MM.1S (cell line): Measurements from ENCODE around the gene MED16.

Source experiments
- DNase-seq: peaks from one replicate; pipeline ENCODE4 v3.0.0-alpha.2; 2015
- H2AFZ ChIP-seq: fragments of 300-600 bp; sonication (generic); 2 replicates; pipeline ENCODE4 v1.6.0; 2016; ENCODE audit warnings: antibody characterized with exemption, low read length
- H3F3A ChIP-seq: fragments of 300-600 bp; sonication (generic); 2 replicates; pipeline ENCODE4 v1.6.1; 2016; ENCODE audit warnings: mild to moderate bottlenecking, antibody characterized with exemption, low read length, moderate library complexity, mixed read lengths; ENCODE audit not compliant: insufficient read depth
- H3K27ac ChIP-seq: fragments of 300-600 bp; sonication (generic); 2 replicates; pipeline ENCODE4 v1.5.1; 2016; ENCODE audit warnings: mild to moderate bottlenecking, low read length
- H3K27me3 ChIP-seq: fragments of 300-600 bp; sonication (generic); replicated peaks from 2 replicates; pipeline ENCODE4 v1.6.0; 2016; ENCODE audit warnings: low read length; ENCODE audit not compliant: insufficient read depth
- H3K36me3 ChIP-seq: fragments of 300-600 bp; sonication (generic); replicated peaks from 2 replicates; pipeline ENCODE4 v1.6.1; 2016; ENCODE audit warnings: mild to moderate bottlenecking, low read length, mixed read lengths; ENCODE audit not compliant: insufficient read depth
- H3K4me1 ChIP-seq: fragments of 300-600 bp; sonication (generic); 2 replicates; pipeline ENCODE4 v1.6.1; 2016; ENCODE audit warnings: low read length, mixed read lengths
- H3K4me2 ChIP-seq: fragments of 300-600 bp; sonication (generic); 2 replicates; pipeline ENCODE4 v1.6.0; 2016; ENCODE audit warnings: low read depth, low read length
- H3K4me3 ChIP-seq: fragments of 300-600 bp; sonication (generic); 2 replicates; pipeline ENCODE4 v1.5.1; 2016; ENCODE audit warnings: low read length, mixed read lengths
- H3K79me2 ChIP-seq: fragments of 300-600 bp; sonication (generic); 2 replicates; pipeline ENCODE4 v1.6.1; 2016; ENCODE audit warnings: mixed run types, low read length, mixed read lengths
- H3K9ac ChIP-seq: fragments of 300-600 bp; sonication (generic); 2 replicates; pipeline ENCODE4 v1.6.1; 2016; ENCODE audit warnings: low read length, mixed read lengths
- H3K9me2 ChIP-seq: fragments of 300-600 bp; sonication (generic); replicated peaks from 2 replicates; pipeline ENCODE4 v1.6.1; 2016; ENCODE audit warnings: mild to moderate bottlenecking, low read length, mixed read lengths; ENCODE audit not compliant: insufficient read depth
- H3K9me3 ChIP-seq: fragments of 300-600 bp; sonication (generic); replicated peaks from 2 replicates; pipeline ENCODE4 v1.6.1; 2016; ENCODE audit warnings: mild to moderate bottlenecking, low read length, mixed read lengths; ENCODE audit not compliant: insufficient read depth
- H4K20me1 ChIP-seq: fragments of 300-600 bp; sonication (generic); 2 replicates; pipeline ENCODE4 v1.6.1; 2016; ENCODE audit warnings: mild to moderate bottlenecking, low read length, moderate library complexity, mixed read lengths; ENCODE audit not compliant: insufficient read depth
- CTCF ChIP-seq: fragments of 300-600 bp; sonication (generic); IDR thresholded peaks from 2 replicates; pipeline ENCODE4 v1.5.1; 2016; ENCODE audit warnings: antibody characterized with exemption, low read length, mixed read lengths
- EZH2 ChIP-seq: fragments of 300-600 bp; sonication (generic); optimal IDR thresholded peaks from 2 replicates; pipeline ENCODE3; 2017; ENCODE audit warnings: low read depth, mild to moderate bottlenecking, antibody characterized with exemption, low read length, mixed read lengths
- EZH2phosphoT487 ChIP-seq: fragments of 300-600 bp; sonication (generic); IDR thresholded peaks from 2 replicates; pipeline ENCODE4 v1.6.1; 2018; ENCODE audit warnings: antibody characterized with exemption, low read length

Gene MED16

DNA sequence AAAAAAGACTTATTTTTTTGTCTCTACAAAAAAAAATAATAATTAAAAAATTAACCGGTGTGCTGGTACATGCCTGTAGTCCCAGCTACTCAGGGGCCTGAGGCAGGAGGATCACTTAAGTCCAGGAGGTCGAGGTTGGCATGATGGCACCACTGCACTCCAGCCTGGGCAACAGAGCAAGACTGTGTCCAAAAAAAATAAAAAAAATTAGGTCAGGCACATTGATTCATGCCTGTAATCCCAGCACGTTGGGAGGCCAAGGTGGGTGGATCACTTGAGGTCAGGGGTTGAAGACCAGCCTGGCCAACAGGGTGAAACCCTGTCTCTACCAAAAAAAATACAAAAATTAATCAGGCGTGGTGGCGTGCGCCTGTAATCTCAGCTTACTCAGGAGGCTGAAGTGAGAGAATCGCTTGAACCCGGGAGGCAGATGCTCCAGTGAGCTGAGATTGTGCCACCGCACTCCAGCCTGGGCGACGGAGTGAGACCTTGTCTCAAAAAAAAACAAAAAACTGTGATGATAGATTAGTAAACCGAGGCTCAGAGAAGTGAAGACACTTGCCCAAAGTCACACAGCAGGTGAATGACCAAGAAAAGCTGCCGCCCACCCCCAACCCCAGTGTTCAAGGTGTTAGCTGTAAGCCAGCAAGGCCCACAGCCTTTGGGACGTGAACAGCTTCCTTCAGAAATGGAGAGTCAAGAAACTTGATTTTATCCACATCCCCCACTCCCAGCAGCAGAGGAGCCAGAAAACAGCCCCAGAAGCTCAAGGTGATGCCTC, 9.6 kb upstream of the MED16 start:
- H4K20me1 ChIP-seq, result no peaks in the 10 kb centered on the region
- H3K9ac ChIP-seq, result no peak overlapping the region
- no peaks in the 10 kb centered on the region for H3K36me3 ChIP-seq
- DNase-seq, result no peak
- H3K4me2 ChIP-seq, result no peak overlapping the region
- no peaks in the 10 kb centered on the region for H3K4me1 ChIP-seq
- no peak for TF ChIP-seq CTCF
- no peak for TF ChIP-seq EZH2
- no peaks in the 10 kb centered on the region for H3K9me3 ChIP-seq
- H3F3A ChIP-seq, result no peaks in the 10 kb centered on the region
- H2AFZ ChIP-seq, result no peak overlapping the region
- no peaks in the 10 kb centered on the region for H3K9me2 ChIP-seq
- H3K4me3 ChIP-seq, result no peak overlapping the region
- H3K27ac ChIP-seq, result no peak overlapping the region
- H3K79me2 ChIP-seq, result peaks cover 7% of the 10 kb centered on the region
- H3K27me3 ChIP-seq, result no peaks in the 10 kb centered on the region

DNA sequence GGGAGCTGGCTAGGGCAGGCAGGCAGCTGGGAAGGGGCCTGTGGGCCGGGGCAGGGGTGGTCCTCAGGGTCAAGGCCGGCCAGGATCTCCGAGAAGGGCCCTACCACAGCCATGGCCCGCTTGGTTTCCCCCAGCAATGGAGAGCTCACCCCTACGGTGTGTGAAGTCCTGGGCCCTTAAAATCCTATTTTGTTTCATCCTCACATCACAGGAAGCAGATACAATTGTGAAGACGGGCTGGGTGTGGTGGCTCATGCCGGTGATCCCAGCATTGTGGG, 9.0 kb upstream of the MED16 start:
- Histone ChIP-seq H3K4me1 (no peaks in the 10 kb centered on the region), H3K9ac (no peak overlapping the region), H3K9me3 (no peaks in the 10 kb centered on the region), H4K20me1 (no peaks in the 10 kb centered on the region), H3K4me2 (no peak overlapping the region), H3K79me2 (peaks cover under 1% of the 10 kb centered on the region), H3K27me3 (no peaks in the 10 kb centered on the region), H3K36me3 (no peaks in the 10 kb centered on the region), H2AFZ (no peak overlapping the region), H3K9me2 (no peaks in the 10 kb centered on the region), H3F3A (no peaks in the 10 kb centered on the region), H3K27ac (no peak overlapping the region), H3K4me3 (no peak overlapping the region)
- no peak for TF ChIP-seq CTCF
- no peak for TF ChIP-seq EZH2phosphoT487
- no peak for TF ChIP-seq EZH2
- no peak for DNase-seq

GRCh38 chr19:901216-902092, 8.5 kb upstream of the MED16 start:
- no peaks in the 10 kb centered on the region for H3K79me2 ChIP-seq
- TF ChIP-seq EZH2phosphoT487 (no peak), CTCF (no peak), EZH2 (no peak)
- H3K27ac ChIP-seq, result no peak overlapping the region
- H3K4me3 ChIP-seq, result no peak overlapping the region
- no peaks in the 10 kb centered on the region for H3F3A ChIP-seq
- H3K4me1 ChIP-seq, result no peaks in the 10 kb centered on the region
- no peaks in the 10 kb centered on the region for H3K9me2 ChIP-seq
- no peaks in the 10 kb centered on the region for H3K9me3 ChIP-seq
- no peaks in the 10 kb centered on the region for H3K36me3 ChIP-seq
- no peak overlapping the region for H3K4me2 ChIP-seq
- no peaks in the 10 kb centered on the region for H3K27me3 ChIP-seq
- no peaks in the 10 kb centered on the region for H4K20me1 ChIP-seq
- no peak overlapping the region for H2AFZ ChIP-seq
- no peak for DNase-seq
- H3K9ac ChIP-seq, result no peak overlapping the region
